Measurements from ENCODE around the gene C1QA. TPM values are rescaled to one million over a fixed set of nuclear protein-coding genes. Genes with fewer than 3 reads are reported as not detected.

C1QA gene
- total RNA-seq: not detected

GRCh38 chr1:22636353-22636752, at the start of gene C1QA:
TSS of gene C1QA (plus strand) at chr1:22636628. CDS start at chr1:22637617, 989 bp downstream.
- POLR2A ChIA-PET: no interaction called here
- CTCF ChIA-PET: no interaction called here

- CTCF ChIA-PET: no interaction called here
- POLR2A ChIA-PET: no interaction called here
These were observed 49.2 kb upstream of the C1QA start for GRCh38 chr1:22587247-22587646.

GRCh38 chr1:22588899-22589422, 47.5 kb upstream of the C1QA start:
- CTCF ChIA-PET: no interaction called here
- POLR2A ChIA-PET: no interaction called here

- ChIA-PET CTCF (no interaction called here), POLR2A (no interaction called here)
These were observed 44.9 kb upstream of the C1QA start for GRCh38 chr1:22591576-22591975.

- POLR2A ChIA-PET: no interaction called here
- CTCF ChIA-PET: no interaction called here
These were observed 44.4 kb upstream of the C1QA start for GRCh38 chr1:22592051-22592450.

GRCh38 chr1:22592919-22593790, 43.3 kb upstream of the C1QA start:
- POLR2A ChIA-PET: no interaction called here
- CTCF ChIA-PET: no interaction called here

- ChIA-PET POLR2A (no interaction called here), CTCF (no interaction called here)
These were observed 42.0 kb upstream of the C1QA start for GRCh38 chr1:22594396-22594795.

GRCh38 chr1:22595108-22595507, 41.3 kb upstream of the C1QA start:
- POLR2A ChIA-PET: no interaction called here
- CTCF ChIA-PET: no interaction called here

GRCh38 chr1:22597301-22597965, 39.0 kb upstream of the C1QA start:
- POLR2A ChIA-PET: no interaction called here
- CTCF ChIA-PET: no interaction called here

GRCh38 chr1:22597996-22598395, 38.4 kb upstream of the C1QA start:
- CTCF ChIA-PET: no interaction called here
- POLR2A ChIA-PET: no interaction called here

GRCh38 chr1:22598736-22599135, 37.7 kb upstream of the C1QA start:
- ChIA-PET CTCF (no interaction called here), POLR2A (no interaction called here)

GRCh38 chr1:22600071-22600816, 36.2 kb upstream of the C1QA start:
- POLR2A ChIA-PET: no interaction called here
- CTCF ChIA-PET: no interaction called here

GRCh38 chr1:22600817-22601605, 35.4 kb upstream of the C1QA start:
- POLR2A ChIA-PET: no interaction called here

GRCh38 chr1:22601610-22602009, 34.8 kb upstream of the C1QA start:
- CTCF ChIA-PET: no interaction called here
- POLR2A ChIA-PET: no interaction called here

More at GRCh38 chr1:22600817-22601605, 35.4 kb upstream of the C1QA start:
- CTCF ChIA-PET: no interaction called here

- CTCF ChIA-PET: no interaction called here
- POLR2A ChIA-PET: no interaction called here
These were observed 34.2 kb upstream of the C1QA start for GRCh38 chr1:22602060-22602740.

GRCh38 chr1:22606161-22606560, 30.3 kb upstream of the C1QA start:
- ChIA-PET CTCF (no interaction called here), POLR2A (no interaction called here)

GRCh38 chr1:22607154-22607553, 29.3 kb upstream of the C1QA start:
- CTCF ChIA-PET: no interaction called here
- POLR2A ChIA-PET: no interaction called here

GRCh38 chr1:22608361-22608760, 28.1 kb upstream of the C1QA start:
- CTCF ChIA-PET: no interaction called here

GRCh38 chr1:22609291-22609690, 27.1 kb upstream of the C1QA start:
- POLR2A ChIA-PET: no interaction called here
- CTCF ChIA-PET: no interaction called here

More at GRCh38 chr1:22608361-22608760, 28.1 kb upstream of the C1QA start:
- POLR2A ChIA-PET: no interaction called here
